Fibroblast of villous mesenchyme (primary cell): ENCODE measurements around the gene ZKSCAN5. TPM values are rescaled to one million over a fixed set of nuclear protein-coding genes. Genes with fewer than 3 reads are reported as not detected.

Source experiments
- DNase-seq: peaks from one replicate; pipeline ENCODE4 v3.0.0-alpha.2; 2010; ENCODE audit warnings: low read depth
- H3K4me3 ChIP-seq: 2 replicates; pipeline ENCODE4 v1.5.1; 2011; ENCODE audit warnings: low read depth, mild to moderate bottlenecking, low read length
- CTCF ChIP-seq: IDR thresholded peaks from 2 replicates; pipeline ENCODE4 v1.5.1; 2012; ENCODE audit warnings: low read depth, mild to moderate bottlenecking, low read length; ENCODE audit not compliant: insufficient read depth
- total RNA-seq: library from RNA; depleted of rRNA; stranded (reverse); fragments of >200 nt; gene quantifications from 2 replicates; pipeline ENCODE4 v1.2.3, GENCODE V29; 2012

The ZKSCAN5 gene
- 11.6 and 17.7 TPM in 2 replicates for total RNA-seq

- peak; percentile 98 for DNase-seq
- TF ChIP-seq CTCF, result no peak
- H3K4me3 ChIP-seq, result peak within 1 kb of the TSS; percentile 89
These were observed at the start of gene ZKSCAN5 for GRCh38 chr7:99504603-99505323. TSS of gene ZKSCAN5 (plus strand) at chr7:99504662. CDS start at chr7:99506045, 1,383 bp downstream.

- no peak overlapping the region for H3K4me3 ChIP-seq
- no peak for DNase-seq
- no peak for TF ChIP-seq CTCF
These were observed 48.6 kb upstream of the ZKSCAN5 start for GRCh38 chr7:99455874-99456273.

- no peak for DNase-seq
- no peak overlapping the region for H3K4me3 ChIP-seq
- TF ChIP-seq CTCF, result no peak
These were observed 48.2 kb upstream of the ZKSCAN5 start for GRCh38 chr7:99456288-99456687.

DNA sequence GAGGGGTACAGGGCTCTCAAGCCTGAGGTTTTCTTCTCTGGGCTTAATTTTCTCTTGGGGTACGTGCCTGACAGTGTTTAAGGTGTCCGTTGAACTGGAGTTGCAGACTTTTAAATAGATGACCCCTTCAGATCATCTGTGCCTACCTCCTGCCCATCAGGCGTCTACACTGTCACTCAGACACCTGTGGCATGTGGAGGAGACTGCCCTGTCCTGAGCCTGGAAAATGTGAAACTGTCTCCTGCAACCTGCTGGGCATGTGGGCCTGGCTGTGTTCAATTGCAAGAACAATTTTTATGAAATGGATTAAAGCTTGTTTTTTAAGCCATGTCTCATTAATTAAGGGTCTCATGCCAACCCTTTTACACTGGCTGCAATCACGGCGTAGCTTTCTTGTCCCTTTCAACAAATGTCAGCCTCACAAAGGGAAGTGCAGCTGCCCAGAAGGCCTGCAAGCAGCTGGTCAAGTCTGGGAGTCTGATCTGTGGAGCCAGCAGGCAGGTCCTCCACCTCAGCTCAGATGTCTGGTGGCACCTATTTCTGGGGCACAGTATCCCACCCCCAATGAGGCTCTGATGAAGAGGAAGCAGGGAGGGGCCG, 47.3 kb upstream of the ZKSCAN5 start:
- H3K4me3 ChIP-seq, result no peak overlapping the region
- no peak for TF ChIP-seq CTCF
- no peak for DNase-seq

DNA sequence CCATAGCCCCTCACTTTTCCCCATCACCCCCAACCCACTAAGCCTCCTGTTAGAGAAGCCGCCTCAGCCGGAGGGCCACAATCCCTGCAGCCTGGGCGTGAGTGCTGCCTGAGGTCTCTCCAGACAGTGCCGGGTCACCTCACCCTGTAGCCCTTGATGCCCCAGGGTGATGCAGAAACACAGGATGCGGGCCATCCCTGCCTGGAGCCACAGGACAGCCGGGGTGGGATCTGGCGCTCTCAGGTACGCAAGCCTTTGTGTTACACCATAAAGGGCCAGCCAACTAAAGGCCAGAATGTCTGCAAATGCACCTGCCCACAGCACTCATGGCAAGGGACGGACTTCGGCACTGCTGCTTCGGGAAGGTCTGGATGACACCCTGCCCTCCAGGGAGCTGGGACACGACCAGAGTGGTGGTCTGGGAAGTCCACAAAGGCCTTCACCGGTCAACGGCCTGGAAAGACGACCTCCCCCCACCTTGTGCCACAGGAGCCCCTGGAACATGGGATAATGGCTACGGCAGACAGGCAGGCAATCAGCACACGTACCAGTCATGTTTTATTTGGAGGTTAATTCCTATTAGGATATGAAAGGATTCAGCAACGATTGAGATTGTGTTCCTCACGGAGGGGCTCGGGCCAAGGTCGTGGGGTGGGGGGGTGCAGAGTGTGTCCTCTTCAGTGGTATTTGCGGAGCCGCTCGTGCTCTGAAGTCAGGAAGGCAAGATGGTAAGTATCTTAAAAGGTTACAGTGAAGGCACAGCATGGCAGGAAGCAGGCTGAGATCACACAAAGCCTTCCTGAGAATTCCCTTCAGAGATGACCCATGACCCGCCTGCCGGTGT, 46.6 kb upstream of the ZKSCAN5 start:
- H3K4me3 ChIP-seq, result no peak overlapping the region
- no peak for TF ChIP-seq CTCF
- no peak for DNase-seq

DNA sequence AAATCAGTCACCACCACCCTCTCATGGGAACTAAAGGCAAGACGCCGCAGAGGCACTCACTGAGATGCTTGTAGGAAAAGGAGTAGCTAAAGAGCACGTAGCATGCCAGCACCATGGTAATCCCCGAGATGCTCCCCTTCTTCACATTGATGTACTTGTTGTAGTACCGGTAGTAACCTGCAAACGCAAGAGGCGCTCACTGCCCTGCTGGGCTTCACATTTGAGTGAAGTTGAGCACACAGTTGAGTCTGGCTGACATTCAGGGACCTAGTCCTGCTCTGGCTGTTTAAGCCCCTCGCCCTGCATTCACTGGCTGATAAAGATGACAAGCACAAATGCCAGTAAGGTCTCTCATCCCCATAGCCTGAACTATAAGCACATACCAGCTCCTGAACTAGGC, 45.4 kb upstream of the ZKSCAN5 start:
- DNase-seq, result no peak

More for the DNA sequence above, 45.4 kb upstream of the ZKSCAN5 start:
- peak; percentile 42 for TF ChIP-seq CTCF
- no peak overlapping the region for H3K4me3 ChIP-seq
